Stimulated activated CD4-positive, alpha-beta T cell treated with anti-CD3 and anti-CD28 coated beads, Interleukin-12 subunit alpha, Interleukin-12 subunit beta, amount 100 ng/mL, for 24 hours (primary cell): ENCODE data around the gene IL17C.
"Not testable (repeated sequence)": the region's sequence is repeated elsewhere in the genome, so short reads cannot be mapped to it uniquely, and the experiment has no call there.

Experiments used
- DNase-seq, 2 experiments: peaks; one replicate each; pipeline ENCODE4 v3.0.0-alpha.2; 2020; ENCODE audit warnings: low read depth in 2 of 2

Gene IL17C

DNA sequence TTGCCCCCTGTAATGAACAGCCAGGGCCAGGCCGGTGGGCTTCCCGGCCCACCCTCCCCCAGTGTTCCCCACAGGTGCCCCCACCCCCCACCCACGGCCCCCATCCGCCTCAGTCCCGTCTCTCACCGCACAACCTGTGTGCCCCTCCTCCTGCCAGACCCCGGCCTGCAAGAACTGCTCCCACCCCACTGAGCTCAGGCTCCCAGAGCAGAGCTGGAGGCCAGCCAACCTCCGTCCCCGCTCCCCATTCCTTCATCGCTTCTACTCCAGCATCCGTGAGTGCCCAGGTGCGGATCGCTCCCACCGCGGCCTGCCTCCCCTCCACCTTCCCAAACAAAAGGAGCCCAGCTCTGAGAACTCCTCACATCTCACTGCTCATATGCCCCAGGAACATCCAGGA is 20.3 kb downstream of the IL17C start:
- DNase-seq = no peak

DNA sequence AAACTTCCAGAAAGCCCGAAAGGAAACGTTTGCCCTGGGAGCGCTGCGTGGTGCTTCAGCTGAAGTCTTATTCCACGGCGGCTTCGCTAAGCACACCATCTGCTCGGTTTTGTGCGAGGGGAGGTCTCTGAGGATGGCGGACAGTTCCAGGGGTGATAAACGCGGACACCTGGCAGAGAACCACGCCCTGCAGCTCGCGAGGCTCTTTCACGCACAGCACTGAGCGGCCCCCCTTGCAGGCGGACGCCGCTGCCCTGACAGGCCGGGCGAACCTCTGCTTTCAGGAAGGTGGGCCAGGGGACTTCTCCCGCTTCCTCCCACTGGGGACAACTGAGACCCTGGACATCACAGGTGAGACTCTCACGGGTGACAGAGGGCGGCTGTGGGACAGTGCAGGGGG is 20.8 kb downstream of the IL17C start:
- no peak for DNase-seq

DNA sequence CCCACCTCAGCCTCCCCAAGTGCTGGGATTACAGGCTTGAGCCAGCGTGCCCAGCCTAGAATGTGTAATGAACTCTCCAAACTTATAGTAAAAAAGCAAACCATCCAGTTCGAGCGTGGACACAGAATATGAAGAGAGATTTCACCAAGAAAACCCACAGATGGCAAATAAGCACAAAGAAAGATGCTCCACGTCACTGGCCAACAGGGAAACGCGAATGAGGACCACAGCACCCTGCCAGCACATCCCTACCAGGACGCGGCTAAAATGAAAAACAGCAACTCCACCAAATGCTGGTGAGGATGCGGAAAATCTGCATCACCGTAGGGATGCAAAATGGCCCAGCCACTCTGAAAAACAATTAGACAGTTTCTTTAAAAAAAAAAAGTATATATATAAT is 23.1 kb downstream of the IL17C start:
- no peak for DNase-seq

DNA sequence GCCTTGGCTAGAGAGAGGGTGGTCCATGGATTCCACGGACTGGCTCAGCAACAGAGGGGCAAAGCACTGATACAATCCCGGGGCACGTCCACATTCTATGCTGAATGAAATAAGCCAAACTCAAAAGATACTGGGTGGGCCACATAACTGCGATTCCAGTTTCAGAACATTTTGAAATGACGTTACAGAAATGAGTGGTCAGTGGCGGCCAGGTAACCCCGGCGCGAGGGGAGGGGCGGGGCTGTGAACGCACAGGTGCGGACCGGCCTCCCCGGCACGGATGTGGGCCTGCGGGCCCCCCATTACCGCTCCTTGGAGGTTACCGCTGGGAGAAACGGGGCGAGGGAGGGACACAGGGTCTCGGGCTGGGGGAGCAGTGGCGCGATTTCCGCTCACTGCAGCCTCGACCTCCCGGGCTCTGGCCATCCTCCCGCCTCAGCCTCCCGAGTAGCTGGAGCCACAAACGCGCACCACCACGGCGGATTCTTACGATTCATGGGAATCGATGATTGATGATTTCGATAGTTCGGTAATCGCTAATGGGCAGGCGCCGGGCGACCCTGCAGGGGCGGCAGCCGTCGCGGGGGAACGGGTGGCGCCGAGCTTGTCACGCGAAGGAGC is 24.0 kb downstream of the IL17C start:
- no peak for DNase-seq

DNA sequence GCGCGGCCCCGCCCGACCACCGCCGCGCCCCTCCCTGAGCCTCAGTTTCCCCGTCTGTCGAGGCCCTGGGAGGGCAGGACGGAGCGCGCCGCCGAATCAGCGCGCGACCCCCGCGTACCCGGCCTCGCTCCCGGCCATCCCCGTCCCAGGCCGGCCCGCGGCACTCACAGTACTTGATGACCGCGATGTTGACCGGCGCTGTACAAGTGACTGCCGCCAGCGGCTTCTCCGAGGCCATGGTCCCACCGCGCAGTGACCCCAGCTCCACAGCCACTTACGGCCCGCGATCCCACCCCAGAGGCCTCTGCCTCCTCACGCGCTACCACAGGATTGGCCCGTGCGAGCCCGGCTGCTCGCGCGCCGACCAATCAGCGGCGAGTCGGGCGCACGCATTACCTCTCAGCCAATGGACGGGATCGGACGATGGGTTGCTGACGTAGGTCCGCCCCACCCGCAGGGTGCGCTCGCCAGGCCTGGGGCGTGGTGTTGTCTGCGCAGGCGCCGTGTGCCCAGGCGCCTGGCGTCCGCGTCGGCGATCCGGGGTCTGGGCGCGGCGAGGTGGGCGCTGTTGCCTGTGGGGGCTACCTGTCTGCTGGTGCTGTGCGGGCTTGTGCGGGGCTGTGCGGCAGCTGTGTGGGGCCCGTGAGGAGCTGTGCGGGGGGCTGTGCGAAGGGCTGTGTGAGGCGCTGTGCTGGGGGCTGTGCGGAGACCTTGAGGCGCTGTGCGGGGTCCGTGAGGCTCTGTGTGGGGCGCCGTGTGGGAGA is 24.7 kb downstream of the IL17C start, which contains the start of gene MVD:
Gene MVD, minus strand, starts transcription at position 249 of the 764 bp plus-strand sequence. Its CDS starts 11 bp downstream, at position 238.
- DNase-seq = peak; percentile 94 to 95

DNA sequence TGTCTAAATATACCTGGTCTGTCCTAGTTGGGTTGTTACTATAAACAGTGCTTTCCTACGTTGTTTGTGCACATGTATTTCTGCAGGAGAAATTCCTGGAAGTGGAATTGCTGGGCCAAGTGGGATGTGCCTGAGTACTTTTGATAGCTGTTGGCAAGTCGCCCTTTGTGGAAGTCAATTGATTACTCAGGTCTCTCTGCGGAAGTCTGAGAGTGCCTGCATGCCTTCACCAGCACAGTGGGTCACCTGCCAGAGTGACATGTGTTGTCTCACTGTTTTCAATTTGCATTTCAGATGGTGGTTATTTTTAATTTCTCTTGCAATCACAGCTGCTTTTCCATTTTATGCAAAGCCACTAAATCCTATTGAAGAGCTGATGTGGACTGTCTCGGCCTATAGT is 26.8 kb downstream of the IL17C start:
- no peak for DNase-seq

DNA sequence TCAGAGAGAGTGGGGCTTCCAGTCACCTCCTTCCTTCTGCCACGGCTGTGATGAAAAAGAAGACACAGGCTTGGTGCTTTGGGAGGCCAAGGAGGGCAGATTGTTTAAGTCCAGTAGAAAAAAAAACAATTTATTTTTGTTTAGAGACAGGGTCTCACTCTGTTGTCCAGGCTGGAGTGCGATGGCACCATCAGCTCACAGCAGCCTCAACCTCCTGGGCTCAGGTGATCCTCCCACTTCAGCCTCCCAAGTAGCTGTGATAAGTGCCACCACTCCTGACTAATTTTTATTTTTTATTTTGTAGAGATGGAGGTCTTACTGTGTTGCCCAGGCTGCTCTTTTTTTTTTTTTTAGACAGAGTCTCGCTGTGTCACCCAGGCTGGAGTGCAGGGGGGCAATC is 27.2 kb downstream of the IL17C start:
- no peak for DNase-seq

DNA sequence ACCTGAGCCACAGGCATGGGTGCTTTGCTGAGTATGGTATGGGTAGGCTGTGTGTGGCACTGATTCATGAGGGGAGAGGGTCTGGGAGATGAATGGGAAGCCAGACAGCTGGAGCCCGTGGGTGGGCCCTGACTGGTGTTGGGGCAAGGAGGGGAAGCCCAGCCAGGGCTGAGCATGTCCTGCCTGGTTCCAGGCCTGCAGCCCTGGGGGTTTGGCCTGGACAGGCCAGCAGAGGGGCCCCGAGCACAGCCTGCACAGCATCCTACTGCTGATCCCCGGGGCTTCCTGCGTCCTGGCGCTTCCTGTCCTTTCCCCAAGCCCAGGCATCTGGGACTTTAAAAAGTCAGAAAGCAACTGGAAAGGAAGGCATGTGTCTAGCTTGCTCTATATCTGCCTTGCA is 29.1 kb downstream of the IL17C start:
- DNase-seq = no peak

DNA sequence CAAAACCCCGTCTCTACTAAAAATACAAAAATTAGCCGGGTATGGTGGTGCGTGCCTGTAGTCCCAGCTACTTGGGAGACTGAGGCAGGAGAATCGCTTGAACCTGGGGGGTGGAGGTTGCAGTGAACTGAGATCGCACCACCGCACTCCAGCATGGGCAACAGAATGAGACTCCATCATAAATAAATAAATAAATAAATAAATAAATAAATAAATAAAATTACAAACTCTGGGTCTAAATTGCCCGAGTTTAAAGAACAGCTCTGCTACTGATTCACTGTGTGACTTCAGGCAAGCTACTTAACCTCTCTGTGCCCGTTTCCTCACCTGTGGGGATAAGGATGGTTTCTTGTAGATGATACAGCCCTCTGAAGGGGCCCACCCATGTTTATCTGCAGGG is 31.1 kb downstream of the IL17C start:
- not testable (repeated sequence) for DNase-seq

DNA sequence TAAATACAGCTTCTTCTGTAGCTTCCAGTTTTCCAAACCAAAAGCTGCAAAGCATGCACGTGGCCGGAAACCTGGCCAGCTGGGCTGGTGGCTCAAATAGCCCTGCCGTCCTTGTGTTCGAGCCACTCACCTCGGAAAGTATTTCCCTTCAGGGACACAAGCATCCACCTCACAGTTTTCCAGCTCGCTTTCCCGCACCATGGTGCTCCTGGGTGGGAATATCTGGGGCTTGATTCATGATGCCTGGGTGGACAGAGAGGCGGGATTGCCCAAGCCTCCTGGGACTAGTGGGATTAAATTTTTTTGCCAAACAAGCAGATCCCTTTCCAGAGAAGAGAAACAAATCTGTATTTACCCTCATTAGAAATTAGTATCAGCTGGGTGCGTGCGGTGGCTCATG is 31.6 kb downstream of the IL17C start:
- no peak for DNase-seq

DNA sequence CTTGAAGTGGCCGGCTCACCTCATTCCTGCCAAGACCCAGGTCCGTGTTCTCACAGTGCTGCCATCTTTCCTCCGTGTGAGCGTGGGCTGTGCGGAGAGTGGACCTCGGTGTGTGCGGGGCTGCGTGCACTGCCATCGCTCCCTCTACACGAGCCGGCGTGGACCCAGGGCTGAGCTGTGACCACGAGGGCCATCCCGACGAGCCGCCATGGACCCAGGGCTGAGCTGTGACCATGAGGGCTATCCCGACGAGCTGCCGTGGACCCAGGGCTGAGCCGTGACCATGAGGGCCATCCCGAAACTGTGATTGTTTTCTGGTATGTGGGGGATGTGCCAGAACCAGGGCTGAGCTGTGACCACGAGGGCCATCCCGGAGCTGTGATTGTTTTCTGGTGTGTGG is 33.4 kb downstream of the IL17C start:
- no peak for DNase-seq

DNA sequence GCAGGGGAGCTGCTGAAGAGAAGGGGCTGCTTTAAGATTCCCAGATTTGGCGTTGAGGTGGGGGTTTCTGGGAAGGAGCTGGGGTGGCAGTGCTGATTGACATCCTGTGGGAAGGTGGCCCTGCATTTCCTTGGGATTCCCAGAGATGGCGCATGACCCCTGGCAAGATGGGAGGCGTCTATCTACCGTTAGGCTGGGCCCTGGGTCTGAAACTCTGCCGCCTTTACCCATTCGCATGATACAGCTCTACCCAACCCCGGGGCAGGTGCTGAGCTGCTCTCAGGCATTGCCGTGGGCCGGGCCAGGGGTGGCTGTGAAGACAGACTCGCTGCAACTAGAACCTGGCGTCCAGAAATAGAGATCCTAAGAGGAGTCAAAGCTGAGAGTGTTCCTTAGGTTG is 34.4 kb downstream of the IL17C start:
- DNase-seq = no peak

DNA sequence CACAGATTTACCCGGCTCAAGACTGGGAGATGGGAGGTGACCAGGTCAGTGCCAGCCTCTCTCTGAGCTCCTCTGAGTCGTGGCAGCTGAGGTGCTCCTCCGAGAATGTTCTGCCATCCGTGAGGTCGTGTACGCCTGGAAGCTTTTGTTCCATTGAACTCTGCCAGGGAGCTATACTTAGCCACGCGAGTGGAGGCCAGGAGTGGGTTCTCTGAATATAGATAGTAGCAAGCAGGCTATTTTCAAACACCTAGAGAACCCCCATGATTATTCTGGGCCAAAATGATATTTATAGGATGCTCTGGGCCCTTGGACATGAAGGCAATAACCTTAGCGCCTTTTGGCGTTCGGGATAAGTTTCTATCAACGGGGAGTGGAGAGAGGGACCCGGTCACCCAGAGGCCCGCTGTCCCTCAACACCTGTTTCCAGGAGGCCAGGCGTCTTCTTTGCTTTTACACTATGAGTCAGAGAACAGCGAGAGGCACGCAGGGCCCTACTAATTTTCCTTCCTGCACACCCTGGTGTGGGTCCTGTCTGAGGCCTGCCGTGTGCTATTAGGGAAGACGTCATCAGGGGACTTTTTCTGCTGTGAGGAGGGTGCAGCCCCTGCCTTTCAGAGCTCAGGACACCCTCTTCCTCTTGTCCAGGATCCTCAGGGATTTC is 35.5 kb downstream of the IL17C start:
- DNase-seq = no peak

DNA sequence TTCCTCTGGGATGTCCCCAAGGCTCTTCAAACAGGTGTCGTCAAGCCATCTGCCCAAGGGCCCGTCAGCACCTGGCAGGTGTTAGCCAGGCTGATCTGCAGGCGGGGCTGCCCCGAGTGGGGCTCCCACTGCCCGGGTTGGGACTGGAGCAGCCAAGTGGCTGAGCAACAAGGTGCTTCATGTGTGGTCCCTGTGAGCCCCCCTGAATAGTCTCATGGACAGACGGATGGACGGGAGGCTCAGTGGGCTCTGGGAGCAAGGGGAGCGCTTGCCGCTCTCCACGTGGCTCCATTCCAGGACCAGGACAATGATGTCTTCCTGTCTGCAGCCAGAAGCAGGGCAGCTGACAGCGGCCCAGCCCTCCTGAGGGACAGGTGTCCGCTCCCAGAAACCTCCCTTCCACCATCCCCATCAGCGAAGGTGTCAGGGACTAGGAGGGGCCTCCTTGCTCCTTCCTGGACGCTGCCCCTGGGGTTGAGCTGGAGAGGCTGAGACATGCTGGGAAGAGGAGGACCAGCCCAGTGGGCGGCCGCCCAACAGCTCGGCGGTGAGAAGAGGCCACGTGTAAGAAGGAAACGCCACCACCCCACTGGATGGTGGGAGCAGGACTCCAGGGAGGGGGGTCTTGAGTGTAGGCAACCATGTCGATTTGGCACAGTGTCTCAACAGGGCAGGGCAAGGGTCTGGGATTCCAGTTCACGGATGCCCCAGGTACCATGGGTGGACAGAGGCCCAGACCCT is 38.3 kb downstream of the IL17C start:
- DNase-seq = no peak

DNA sequence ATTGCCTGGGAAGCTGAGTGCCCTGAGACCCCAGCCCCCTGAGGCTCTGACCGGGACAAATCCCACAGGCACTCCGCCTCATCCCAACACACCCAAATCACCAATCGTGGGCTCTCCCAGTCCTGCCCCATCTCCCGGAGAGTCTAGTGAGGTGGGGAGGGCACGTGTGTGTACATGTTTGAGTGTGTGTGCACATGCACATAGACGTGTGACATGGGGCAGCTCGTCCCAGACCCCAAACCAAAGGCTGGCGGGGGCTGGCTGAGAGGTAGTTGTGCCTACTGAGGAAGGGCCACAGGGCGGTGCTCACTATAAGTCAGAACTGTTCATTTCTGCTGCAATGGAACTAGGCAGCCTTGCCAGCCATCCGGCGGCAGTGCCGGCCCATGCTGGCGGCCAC is 39.3 kb downstream of the IL17C start:
- DNase-seq = no peak

DNA sequence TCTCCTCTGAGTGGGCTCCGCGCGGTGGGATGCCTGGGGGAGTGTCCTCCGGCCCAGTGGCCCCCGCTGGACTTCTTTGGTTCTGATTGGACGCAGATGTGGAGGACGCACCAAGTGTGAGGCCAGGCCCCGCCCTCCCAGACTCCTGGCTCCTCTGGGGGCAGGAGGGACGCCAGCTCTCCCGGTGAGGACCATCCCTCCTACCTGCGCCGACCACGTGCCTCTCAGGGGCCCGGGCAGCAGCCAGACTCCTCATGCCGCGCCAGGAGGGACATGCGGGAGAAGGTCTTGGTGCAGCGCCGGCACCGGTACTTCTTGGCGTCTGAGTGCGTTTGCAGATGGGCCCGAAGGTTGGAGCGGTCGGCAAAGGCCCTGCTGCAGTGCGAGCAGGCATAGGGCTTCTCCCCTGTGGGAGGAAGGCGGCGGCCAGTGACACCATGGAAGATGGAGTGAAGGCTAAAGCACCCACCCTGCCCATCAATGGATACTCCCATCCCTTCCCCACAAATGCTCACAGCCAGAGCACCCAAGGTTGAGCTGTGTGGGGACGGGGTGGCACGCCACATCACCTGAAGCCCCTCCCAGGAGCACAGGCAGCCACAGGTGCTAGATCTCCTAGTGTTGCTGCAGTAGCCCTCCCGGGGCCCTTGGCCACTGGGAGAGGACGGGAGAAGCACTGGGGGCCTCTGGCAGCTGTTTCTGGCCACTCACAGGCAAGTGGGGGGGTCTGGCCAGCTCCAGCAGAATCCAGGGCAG is 40.0 kb downstream of the IL17C start:
- no peak for DNase-seq

DNA sequence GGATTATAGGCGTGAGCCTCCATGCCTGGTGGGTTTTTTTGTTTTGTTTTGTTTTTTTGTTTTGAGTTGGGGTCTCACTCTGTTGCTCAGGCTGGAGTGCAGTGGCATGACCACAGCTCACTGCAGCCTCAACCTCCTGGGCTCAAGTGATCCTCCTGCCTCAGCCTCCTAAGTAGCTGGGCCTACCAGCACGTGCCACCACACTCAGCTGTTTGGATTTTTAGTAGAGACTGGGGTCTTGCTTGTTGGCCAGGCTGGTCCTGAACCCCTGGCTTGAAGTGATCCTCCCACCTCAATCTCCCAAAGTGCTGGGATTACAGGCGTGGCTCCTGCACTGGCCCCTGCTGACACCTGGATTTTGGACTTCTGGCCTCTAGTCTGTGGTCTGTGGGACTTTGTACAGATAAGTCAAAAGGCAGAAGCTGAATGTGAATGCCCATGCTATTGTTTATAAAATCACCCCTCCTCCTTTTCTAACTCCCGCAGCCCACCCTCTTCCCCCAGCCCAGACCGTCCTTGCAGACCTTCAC is 42.2 kb downstream of the IL17C start:
- no peak for DNase-seq

DNA sequence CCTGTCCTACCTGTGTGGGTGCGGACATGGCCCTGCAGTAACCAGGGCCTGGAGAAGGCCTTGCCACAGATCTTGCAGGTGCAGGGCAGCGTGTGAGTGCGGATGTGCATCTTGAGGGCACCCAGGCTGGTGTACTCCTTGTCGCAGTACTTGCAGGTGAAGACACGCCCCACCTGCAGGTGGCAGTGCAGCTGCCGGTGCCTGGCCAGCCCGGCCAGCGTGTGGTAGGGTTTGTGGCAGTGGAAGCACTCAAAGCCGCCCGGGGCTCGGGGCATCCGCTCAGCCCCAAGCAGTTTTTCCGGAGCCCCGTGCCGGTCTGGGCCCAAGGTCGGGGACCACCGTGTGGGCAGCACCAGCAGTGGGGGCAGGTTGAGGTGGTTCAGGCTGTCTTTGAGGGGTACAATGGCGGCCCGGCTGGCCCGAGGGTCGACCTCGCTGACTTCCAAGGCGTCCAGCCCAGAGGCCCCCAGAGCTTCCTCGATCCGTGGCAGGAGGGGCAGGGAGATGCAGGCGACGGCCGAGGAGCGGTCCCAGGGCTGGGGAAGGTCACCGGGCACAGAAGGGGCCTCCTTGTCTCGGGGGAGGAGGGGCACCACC is 42.8 kb downstream of the IL17C start:
- DNase-seq = no peak

DNA sequence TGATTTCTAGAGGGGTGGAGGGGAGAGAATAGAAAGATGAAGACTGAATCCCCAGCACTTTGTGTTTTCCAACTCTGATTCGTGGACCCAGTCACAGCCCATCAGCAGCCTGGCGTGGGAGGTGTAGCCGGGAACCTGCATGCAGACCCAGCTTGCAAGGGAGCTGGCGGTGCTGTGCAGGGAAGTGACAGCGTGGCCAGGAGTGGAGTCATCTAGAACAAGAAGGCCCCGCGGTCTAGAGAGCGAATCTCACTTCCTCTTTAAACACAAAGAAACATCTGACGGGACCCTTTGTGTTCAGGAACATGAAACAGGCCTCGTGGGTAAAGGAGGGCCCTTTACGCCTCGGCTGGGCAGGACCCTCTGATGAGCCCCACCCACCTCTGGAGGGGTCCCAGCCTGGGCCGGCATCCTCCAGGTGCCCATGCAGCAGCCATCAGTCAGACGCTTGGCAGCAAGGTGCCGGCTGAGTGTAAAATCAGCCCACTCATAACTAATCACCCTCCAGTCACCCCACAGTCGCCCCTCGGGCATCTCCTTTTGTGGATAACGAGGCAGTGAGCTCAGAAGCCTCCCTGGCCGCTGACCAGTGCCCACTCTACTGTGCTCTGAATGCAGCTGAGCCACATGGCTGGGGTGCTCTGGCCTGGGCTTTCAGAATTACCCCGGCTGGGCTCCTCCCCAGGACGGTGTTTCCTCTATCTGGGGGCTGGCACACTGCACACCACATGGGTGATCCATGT is 43.5 kb downstream of the IL17C start:
- DNase-seq = peak in 1 of 2 experiments; percentile 59

DNA sequence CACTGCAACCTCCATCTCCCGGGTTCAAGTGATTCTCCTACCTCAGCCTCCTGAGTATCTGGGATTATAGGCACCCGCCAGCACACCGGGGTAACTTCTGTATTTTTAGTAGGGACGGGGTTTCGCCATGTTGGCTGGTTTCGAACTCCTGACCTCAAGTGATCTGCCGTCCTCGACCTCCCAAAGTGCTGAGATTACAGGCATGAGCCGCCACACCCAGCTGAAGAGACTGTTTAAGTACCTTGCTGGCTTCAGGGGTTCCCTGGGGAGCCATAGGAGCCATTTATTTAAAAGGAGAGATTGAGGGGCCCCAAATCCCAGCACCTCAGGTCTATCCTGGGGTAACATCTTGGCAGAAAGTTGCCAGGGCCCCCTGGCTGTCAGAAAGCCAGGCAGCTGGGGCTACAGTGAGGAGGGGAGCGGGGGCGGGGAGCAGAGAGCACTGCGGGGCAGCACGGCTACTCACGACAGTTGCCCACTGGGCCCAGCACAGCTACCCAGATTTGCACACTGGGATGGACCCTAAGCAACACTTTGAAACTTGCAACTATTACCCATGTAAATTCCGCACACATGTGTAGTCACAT is 46.3 kb downstream of the IL17C start:
- DNase-seq = no peak
